TTC549 (cell line): Measurements from ENCODE around the gene SEC11C.

Experiments used
- FAIRE-seq: peaks from 2 replicates; lab custom pipeline; 2012; peaks lifted over from hg19 to GRCh38; lab: Jason Lieb, UNC

The SEC11C gene

DNA sequence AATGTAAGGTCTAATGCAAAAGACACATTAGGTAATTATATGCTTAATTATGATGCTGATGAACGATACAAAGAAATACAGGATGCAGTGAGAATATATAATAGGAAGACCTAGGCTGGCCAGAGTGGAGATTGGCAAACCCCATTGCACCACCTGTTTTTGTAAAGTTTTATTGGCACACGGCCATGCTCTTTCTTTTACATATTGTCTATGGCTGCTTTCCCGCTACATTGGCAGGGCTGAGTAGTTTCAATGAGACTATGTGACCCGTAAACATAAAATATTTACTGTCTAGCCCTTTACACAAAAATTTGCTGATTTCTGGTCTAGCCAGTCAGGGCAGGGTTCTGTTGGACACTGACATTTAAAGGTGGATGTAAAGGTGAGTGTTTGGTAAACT is 5.4 kb downstream of the SEC11C start:
- FAIRE-seq, result no peak

- no peak for FAIRE-seq
These were observed 8.5 kb downstream of the SEC11C start for GRCh38 chr18:59148192-59148591.

GRCh38 chr18:59149007-59149406 is 9.3 kb downstream of the SEC11C start:
- FAIRE-seq, result no peak

- no peak for FAIRE-seq
These were observed 9.7 kb downstream of the SEC11C start for GRCh38 chr18:59149416-59149815.

GRCh38 chr18:59150236-59150635 is 10.6 kb downstream of the SEC11C start:
- no peak for FAIRE-seq

- FAIRE-seq, result no peak
These were observed 15.5 kb downstream of the SEC11C start for GRCh38 chr18:59155153-59155552.

DNA sequence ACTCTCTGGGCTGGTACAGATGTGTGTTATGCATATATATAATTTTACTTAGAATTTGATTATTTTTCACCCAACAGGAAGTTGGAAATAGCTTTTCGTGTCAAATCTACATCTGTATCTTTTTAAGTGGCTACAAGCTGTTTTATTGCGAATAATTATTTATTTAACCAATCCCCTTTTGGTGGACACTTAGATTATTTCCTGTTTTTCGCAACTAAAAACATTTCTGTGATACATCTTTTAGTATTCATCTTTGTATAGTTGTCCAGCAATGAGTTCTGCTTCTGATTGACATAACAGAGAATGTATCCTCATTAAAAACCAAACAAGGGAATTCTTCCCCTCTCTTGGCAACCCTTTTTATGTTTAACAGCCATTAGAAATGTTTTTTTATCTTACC is 16.6 kb downstream of the SEC11C start:
- FAIRE-seq, result no peak

- FAIRE-seq, result no peak
These were observed 19.6 kb downstream of the SEC11C start for GRCh38 chr18:59159265-59159664.

GRCh38 chr18:59159986-59160385 is 20.3 kb downstream of the SEC11C start:
- no peak for FAIRE-seq

GRCh38 chr18:59172664-59173249 is 33.1 kb downstream of the SEC11C start:
- FAIRE-seq, result no peak

- no peak for FAIRE-seq
These were observed 37.8 kb downstream of the SEC11C start for GRCh38 chr18:59177485-59177884.

DNA sequence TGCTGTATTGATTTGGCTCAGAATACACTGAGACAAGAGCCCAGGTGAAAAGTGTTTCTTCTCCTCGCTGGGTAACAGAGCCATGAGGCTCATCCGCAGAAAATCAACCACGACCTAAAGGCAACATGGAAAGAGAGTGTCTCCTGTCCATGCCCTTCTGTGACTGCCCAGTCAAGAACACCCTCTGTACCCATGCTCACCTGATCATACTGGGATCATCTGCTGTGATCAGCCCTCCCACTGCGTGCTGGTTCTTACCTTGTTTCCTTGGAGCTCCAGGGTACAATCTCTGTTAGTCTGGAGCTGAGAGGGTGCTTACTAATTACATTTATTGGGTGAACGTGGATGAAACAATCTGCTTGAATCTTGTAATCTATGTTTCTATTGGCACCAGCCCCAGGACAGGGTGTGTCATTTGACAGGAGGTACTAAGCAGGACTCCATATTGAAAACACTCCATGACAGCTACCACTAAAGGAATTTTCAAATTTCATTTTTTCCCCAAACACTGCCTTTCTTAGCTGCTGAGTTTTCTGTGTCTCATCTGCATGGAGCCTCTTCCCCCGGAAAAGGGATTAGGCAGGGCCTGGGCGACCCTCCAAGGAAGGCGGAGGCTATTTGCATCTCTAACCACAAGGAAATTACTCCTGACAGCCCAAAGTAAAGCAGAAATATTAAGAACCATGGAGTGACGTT is 40.6 kb downstream of the SEC11C start:
- FAIRE-seq, result no peak

DNA sequence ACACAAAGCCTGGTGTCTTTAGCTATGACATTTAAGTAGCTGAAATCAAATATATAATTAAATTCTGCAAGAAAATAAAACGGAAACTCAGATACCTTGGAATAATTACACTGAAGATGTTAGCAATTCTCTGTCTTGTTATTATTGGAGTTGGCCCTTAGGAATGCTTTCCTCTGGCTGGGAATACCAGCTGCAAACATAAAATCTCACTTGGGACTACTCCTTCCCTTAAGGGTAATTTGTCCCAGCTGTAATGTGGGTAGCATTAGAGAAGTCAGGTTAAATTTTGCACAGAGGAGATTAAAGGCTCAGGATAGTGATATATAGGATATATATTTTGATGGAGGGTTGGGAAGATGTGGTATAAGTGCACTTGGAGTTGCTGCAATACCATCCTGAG is 43.0 kb downstream of the SEC11C start:
- no peak for FAIRE-seq

DNA sequence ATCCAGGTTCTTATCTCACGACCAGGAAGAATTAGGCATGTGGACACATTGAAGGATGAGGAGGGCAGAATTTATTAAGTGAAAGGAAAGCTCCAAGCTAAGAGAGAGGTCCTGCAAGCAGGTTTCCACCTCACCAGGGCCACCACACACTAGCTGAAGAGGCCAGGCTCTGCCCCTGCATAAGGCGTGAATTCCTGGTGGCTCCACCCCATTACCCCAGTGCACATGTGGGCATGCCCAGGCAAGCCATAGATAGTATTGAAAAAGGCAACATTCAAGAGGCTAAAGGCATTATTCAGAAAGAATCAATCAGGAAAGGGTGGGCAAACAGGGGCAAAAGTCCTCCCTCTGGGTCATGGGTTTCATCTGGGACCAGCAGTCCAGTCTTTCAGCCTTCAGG is 49.3 kb downstream of the SEC11C start:
- no peak for FAIRE-seq

DNA sequence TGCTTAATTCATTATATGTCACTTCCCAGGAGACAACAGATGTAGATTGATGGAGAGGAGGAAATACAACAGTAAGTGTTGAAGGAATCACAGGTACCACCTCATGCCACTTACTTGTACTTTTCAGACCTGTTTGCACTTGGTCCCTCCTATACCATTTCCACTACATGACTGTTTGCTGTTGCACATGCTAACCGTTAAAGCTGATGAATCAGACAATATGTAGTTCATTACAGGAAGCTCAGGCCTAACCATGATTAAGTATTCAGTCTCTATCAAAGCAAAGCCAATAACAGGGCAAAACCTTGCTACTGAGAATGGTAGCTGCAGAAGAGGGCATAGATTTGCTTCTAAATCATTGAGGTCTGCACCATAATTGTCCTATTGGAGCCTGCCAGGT is 50.1 kb downstream of the SEC11C start:
- no peak for FAIRE-seq

GRCh38 chr18:59196161-59196725 is 56.6 kb downstream of the SEC11C start:
- FAIRE-seq, result no peak

DNA sequence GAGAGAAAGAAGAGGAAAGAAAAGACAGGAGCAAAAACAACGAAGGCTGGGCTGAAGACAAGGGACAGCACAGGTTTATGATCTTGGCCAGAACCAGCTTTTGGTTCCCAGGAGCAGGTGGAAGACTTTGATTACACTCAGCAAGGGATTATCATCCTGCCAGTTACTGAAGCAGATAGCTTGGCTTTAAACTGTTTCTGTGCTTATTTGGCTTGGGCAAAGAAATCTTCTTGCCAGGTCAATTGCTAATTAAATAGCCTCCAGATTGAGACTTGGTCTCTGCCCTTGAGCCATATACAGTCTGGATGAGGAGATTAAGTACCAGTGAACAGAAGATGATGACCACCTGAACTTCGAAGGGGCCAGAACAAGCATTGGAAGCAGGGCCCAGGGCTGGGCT is 58.0 kb downstream of the SEC11C start:
- no peak for FAIRE-seq

GRCh38 chr18:59198215-59198614 is 58.5 kb downstream of the SEC11C start:
- FAIRE-seq, result no peak

- FAIRE-seq, result no peak
These were observed 61.1 kb downstream of the SEC11C start for GRCh38 chr18:59200787-59201186.

DNA sequence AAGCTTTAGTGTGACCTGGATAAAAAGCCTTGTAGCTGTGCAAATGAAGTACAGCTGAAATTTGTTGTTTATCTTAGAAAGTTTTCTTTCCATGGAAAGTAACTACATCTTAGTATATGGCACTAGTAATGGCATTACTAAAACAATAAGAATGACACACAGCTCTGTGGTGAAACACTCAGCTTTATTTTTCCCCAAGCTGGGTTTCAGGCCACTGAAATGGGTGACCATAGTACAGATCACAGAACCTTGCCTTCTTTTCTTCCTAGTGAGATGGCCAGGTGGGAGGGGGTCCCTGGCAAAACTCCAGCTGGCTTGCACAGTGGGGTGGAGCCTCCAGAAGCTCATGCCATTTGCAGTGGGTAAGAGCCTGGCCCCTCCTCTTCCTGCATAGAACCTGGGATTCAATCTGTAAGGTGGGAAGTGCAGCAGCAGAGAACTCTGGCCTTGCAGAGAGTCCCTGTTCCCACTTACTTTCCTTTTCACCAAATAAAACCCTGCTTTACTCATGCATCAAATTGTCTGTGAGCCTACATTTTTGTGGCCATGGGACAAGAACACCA is 62.7 kb downstream of the SEC11C start:
- no peak for FAIRE-seq

DNA sequence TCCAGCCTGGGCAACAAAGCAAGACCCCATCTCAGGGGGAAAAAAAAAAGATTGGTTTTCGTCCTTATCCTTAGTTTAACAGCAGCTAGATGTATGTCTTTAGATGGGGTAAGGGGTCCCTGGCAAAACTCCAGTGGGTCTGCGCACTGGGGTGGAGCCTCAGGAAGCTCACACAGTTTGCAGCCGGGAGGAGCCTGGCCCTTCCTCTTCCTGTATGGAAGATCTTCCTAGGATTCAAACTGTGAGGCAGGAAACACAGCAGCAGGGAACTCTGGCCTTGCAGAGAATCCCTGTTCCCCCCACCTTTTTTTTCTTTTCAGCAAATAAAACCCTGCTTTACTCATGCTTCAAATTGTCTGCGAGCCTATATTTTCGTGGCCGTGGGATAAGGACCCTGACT is 67.8 kb downstream of the SEC11C start:
- no peak for FAIRE-seq
